ENCODE results near the gene NOD1.

DNA sequence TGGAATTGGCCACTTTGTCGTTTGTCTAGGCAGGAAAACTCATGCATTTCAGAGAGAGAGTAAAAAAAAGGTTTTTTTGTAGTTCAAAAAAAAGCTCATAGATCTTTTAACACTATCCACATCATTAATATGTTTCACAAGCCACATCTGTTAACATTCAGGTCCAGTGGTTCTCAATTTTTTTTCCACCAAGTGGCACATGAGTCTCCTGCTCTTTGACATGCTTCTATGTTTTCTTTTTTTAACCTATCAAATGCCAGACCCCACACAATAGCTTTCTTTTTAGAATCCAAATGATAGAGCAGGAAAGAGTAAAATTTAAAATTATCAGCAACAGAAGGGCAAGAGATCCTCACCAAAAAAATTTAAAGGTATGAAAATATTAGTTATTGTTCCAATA lies 20.3 kb downstream of the NOD1 start:
- TF ChIP-seq CTCF (IDR thresholded peaks at IDR 0.05; ENCODE audit: low read depth, low read length) (no peak), EZH2phosphoT487 (IDR thresholded peaks at IDR 0.05; ENCODE audit: low read depth) (no peak)
